Measurements from ENCODE around the gene CLDN14. TPM values are rescaled to one million over a fixed set of nuclear protein-coding genes. Genes with fewer than 3 reads are reported as not detected.

Gene CLDN14
- total RNA-seq, 1 experiment from 2014 or later = not detected

DNA sequence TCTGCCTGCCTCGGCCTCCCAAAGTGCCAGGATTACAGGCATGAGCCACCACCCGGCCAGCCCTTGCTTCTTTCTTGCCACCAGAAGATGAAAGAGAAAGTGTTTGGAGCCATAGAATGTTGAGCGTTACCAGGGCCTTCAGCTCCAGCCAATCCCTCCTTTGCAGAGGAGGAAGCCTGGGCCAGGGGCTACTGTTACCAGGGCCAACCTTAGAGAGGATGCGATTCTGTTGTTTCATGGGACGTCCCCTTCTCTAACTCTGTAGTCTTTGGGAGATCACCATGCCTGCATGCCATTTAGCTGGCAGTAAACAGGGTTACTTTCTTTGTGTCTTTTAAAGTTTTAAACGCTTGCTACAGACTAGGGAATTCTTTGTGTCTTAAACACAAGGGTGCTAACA, 45.8 kb downstream of the CLDN14 start:
- POLR2A ChIA-PET = no interaction called here
- no peak for DNase-seq (ENCODE audit: low read depth, low spot score)
- no peak overlapping the region for H3K4me3 ChIP-seq (ENCODE audit: low read depth in 2 of 2, low read length in 2 of 2)
- in situ Hi-C loops (cut with HindIII; ENCODE audit: low pct_unique_long_range_greater_than_20kb, low sequenced_read_pairs) (no loop called here), intact Hi-C loops (cut with micrococcal nuclease; ENCODE audit: unreplicated experiment) (no loop called here)
- CTCF ChIA-PET = no interaction called here
- TF ChIP-seq, protein P1, sequence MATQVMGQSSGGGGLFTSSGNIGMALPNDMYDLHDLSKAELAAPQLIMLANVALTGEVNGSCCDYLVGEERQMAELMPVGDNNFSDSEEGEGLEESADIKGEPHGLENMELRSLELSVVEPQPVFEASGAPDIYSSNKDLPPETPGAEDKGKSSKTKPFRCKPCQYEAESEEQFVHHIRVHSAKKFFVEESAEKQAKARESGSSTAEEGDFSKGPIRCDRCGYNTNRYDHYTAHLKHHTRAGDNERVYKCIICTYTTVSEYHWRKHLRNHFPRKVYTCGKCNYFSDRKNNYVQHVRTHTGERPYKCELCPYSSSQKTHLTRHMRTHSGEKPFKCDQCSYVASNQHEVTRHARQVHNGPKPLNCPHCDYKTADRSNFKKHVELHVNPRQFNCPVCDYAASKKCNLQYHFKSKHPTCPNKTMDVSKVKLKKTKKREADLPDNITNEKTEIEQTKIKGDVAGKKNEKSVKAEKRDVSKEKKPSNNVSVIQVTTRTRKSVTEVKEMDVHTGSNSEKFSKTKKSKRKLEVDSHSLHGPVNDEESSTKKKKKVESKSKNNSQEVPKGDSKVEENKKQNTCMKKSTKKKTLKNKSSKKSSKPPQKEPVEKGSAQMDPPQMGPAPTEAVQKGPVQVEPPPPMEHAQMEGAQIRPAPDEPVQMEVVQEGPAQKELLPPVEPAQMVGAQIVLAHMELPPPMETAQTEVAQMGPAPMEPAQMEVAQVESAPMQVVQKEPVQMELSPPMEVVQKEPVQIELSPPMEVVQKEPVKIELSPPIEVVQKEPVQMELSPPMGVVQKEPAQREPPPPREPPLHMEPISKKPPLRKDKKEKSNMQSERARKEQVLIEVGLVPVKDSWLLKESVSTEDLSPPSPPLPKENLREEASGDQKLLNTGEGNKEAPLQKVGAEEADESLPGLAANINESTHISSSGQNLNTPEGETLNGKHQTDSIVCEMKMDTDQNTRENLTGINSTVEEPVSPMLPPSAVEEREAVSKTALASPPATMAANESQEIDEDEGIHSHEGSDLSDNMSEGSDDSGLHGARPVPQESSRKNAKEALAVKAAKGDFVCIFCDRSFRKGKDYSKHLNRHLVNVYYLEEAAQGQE (IDR thresholded peaks at IDR 0.05; ENCODE audit: insufficient read depth in 1 of 2, low read depth in 2 of 2, low read length in 1 of 2) = no peak
- TF ChIP-seq TCF7L2 (IDR thresholded peaks at IDR 0.05; ENCODE audit: low read depth, low read length) (no peak), POLR2AphosphoS5 (IDR thresholded peaks at IDR 0.05; ENCODE audit: low read depth, low read length) (no peak), SIN3A (IDR thresholded peaks at IDR 0.05; ENCODE audit: borderline replicate concordance, insufficient read depth, low read depth, low read length) (no peak)
- TF ChIP-seq, protein P2, sequence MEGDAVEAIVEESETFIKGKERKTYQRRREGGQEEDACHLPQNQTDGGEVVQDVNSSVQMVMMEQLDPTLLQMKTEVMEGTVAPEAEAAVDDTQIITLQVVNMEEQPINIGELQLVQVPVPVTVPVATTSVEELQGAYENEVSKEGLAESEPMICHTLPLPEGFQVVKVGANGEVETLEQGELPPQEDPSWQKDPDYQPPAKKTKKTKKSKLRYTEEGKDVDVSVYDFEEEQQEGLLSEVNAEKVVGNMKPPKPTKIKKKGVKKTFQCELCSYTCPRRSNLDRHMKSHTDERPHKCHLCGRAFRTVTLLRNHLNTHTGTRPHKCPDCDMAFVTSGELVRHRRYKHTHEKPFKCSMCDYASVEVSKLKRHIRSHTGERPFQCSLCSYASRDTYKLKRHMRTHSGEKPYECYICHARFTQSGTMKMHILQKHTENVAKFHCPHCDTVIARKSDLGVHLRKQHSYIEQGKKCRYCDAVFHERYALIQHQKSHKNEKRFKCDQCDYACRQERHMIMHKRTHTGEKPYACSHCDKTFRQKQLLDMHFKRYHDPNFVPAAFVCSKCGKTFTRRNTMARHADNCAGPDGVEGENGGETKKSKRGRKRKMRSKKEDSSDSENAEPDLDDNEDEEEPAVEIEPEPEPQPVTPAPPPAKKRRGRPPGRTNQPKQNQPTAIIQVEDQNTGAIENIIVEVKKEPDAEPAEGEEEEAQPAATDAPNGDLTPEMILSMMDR (IDR thresholded peaks at IDR 0.05) = no peak
- H3K27me3 ChIP-seq (ENCODE audit: control insufficient read depth, insufficient read depth, low read length) = no peaks in the 10 kb centered on the region
- no peak for ATAC-seq
- H3K27ac ChIP-seq (ENCODE audit: low read length) = peak overlapping the region; percentile 17; the same call in 1 of the 2 replicates
- peaks cover 10% of the 10 kb centered on the region; the same call in 1 of the 2 replicates for H3K4me1 ChIP-seq (ENCODE audit: control insufficient read depth, insufficient read depth, low read length)
- no peaks in the 10 kb centered on the region for H3K36me3 ChIP-seq (ENCODE audit: control insufficient read depth, insufficient read depth, low read length)
- H3K9me3 ChIP-seq (ENCODE audit: control insufficient read depth, insufficient read depth, low read depth, low read length) = no peaks in the 10 kb centered on the region
- no TSS peak for BruUV-seq (replicated peaks)

GRCh38 chr21:36433059-36433709, 46.7 kb downstream of the CLDN14 start:
- BruUV-seq (replicated peaks) = no TSS peak
- DNase-seq (ENCODE audit: low read depth, low spot score) (no peak), ATAC-seq (no peak)
- ChIA-PET POLR2A (no interaction called here), CTCF (interaction anchor here (1.4 kb wide), 1 partner anchor 11 kb away, joined by 3 read pairs; no protein-coding TSS in a partner anchor)
- H3K27me3 ChIP-seq (ENCODE audit: control insufficient read depth, insufficient read depth, low read length) = no peaks in the 10 kb centered on the region
- H3K4me3 ChIP-seq (ENCODE audit: low read depth in 2 of 2, low read length in 2 of 2) = no peak overlapping the region
- peaks cover 16% of the 10 kb centered on the region for H3K4me1 ChIP-seq (ENCODE audit: control insufficient read depth, insufficient read depth, low read length)
- TF ChIP-seq, protein P1 (IDR thresholded peaks at IDR 0.05; ENCODE audit: insufficient read depth in 1 of 2, low read depth in 2 of 2, low read length in 1 of 2) = no peak
- TF ChIP-seq, protein P2 (IDR thresholded peaks at IDR 0.05) = no peak
- TF ChIP-seq SIN3A (IDR thresholded peaks at IDR 0.05; ENCODE audit: borderline replicate concordance, insufficient read depth, low read depth, low read length) = no peak
- intact Hi-C loops (cut with micrococcal nuclease; ENCODE audit: unreplicated experiment) = no loop called here
- H3K27ac ChIP-seq (ENCODE audit: low read length) = no peak overlapping the region
- H3K36me3 ChIP-seq (ENCODE audit: control insufficient read depth, insufficient read depth, low read length) = no peaks in the 10 kb centered on the region
- in situ Hi-C loops (cut with HindIII; ENCODE audit: low pct_unique_long_range_greater_than_20kb, low sequenced_read_pairs) = no loop called here
- no peaks in the 10 kb centered on the region for H3K9me3 ChIP-seq (ENCODE audit: control insufficient read depth, insufficient read depth, low read depth, low read length)
